GM18511 (cell line): ENCODE measurements around the gene TPGS2.
"Not testable (repeated sequence)": the region's sequence is repeated elsewhere in the genome, so short reads cannot be mapped to it uniquely, and the experiment has no call there.

Source experiments
- ATAC-seq: cut with Tn5 transposase; IDR thresholded peaks from one replicate; pipeline ENCODE4 v1.9.1; 2021; ENCODE audit warnings: mild to moderate bottlenecking, moderate library complexity; ENCODE audit not compliant: unreplicated experiment

The TPGS2 gene

GRCh38 chr18:36826556-36826955 is 2.2 kb downstream of the TPGS2 start:
- no peak for ATAC-seq

GRCh38 chr18:36825526-36825925 is 3.3 kb downstream of the TPGS2 start:
- no peak for ATAC-seq

- no peak for ATAC-seq
Observed at GRCh38 chr18:36821681-36822080, 7.1 kb downstream of the TPGS2 start.

- no peak for ATAC-seq
Observed at GRCh38 chr18:36819621-36820020, 9.2 kb downstream of the TPGS2 start.

GRCh38 chr18:36818652-36819051 is 10.2 kb downstream of the TPGS2 start:
- ATAC-seq, result no peak

GRCh38 chr18:36817039-36817438 is 11.8 kb downstream of the TPGS2 start:
- ATAC-seq, result no peak

GRCh38 chr18:36816096-36816495 is 12.7 kb downstream of the TPGS2 start:
- ATAC-seq, result not testable (repeated sequence)

GRCh38 chr18:36814994-36815393 is 13.8 kb downstream of the TPGS2 start:
- no peak for ATAC-seq

GRCh38 chr18:36813824-36814223 is 15.0 kb downstream of the TPGS2 start:
- no peak for ATAC-seq

GRCh38 chr18:36813101-36813775 is 15.6 kb downstream of the TPGS2 start:
- ATAC-seq, result no peak

- no peak for ATAC-seq
Observed at GRCh38 chr18:36812678-36813077, 16.1 kb downstream of the TPGS2 start.

- no peak for ATAC-seq
Observed at GRCh38 chr18:36811955-36812354, 16.8 kb downstream of the TPGS2 start.

GRCh38 chr18:36811430-36811829 is 17.4 kb downstream of the TPGS2 start:
- ATAC-seq, result no peak

GRCh38 chr18:36809590-36810381 is 19.0 kb downstream of the TPGS2 start:
- peak; percentile 99 for ATAC-seq

- no peak for ATAC-seq
Observed at GRCh38 chr18:36808681-36809080, 20.1 kb downstream of the TPGS2 start.

GRCh38 chr18:36805105-36805504 is 23.7 kb downstream of the TPGS2 start:
- ATAC-seq, result no peak

GRCh38 chr18:36798738-36799473 is 29.9 kb downstream of the TPGS2 start:
- ATAC-seq, result no peak

GRCh38 chr18:36792634-36793283 is 36.0 kb downstream of the TPGS2 start:
- no peak for ATAC-seq

GRCh38 chr18:36786686-36787085 is 42.1 kb downstream of the TPGS2 start:
- ATAC-seq, result no peak

- ATAC-seq, result no peak
Observed at GRCh38 chr18:36783792-36784191, 45.0 kb downstream of the TPGS2 start.

- ATAC-seq, result no peak
Observed at GRCh38 chr18:36782710-36783109, 46.1 kb downstream of the TPGS2 start.
